ENCODE measurements around the gene ZNF420. TPM values are rescaled to one million over a fixed set of nuclear protein-coding genes. Genes with fewer than 3 reads are reported as not detected.

Gene ZNF420
- total RNA-seq, 1 experiment from 2014 or later = not detected

GRCh38 chr19:37087110-37087509 is 8.9 kb downstream of the ZNF420 start:
- no peaks in the 10 kb centered on the region for H3K27me3 ChIP-seq (ENCODE audit: insufficient read depth, low read length)
- H3K27ac ChIP-seq (ENCODE audit: low read depth, low read length) = no peak overlapping the region
- DNase-seq (ENCODE audit: low read depth, low spot score) (no peak), ATAC-seq (no peak)
- H3K4me3 ChIP-seq (replicated peaks in 1 of 2; ENCODE audit: low read depth in 1 of 2, low read length in 2 of 2) = no peak overlapping the region
- no peaks in the 10 kb centered on the region for H3K79me2 ChIP-seq (ENCODE audit: insufficient read depth, low read length)
- RAD21 ChIA-PET (ENCODE audit: low non-redundant PET in 1 of 2, low total read pairs in 2 of 2, uncharacterized antibody in 2 of 2, unreplicated experiment in 2 of 2) = no interaction called here
- BruUV-seq (replicated peaks) = no TSS peak
- H2AFZ ChIP-seq (ENCODE audit: low read depth, low read length, poor library complexity, severe bottlenecking) = no peak overlapping the region
- H3K4me1 ChIP-seq (ENCODE audit: control insufficient read depth in 1 of 2, insufficient read depth in 2 of 2, low read length in 2 of 2) = no peaks in the 10 kb centered on the region
- H3K9me2 ChIP-seq (ENCODE audit: insufficient read depth) = no peaks in the 10 kb centered on the region
- CTCF ChIA-PET = no interaction called here
- POLR2A ChIA-PET = no interaction called here
- intact Hi-C loops (cut with micrococcal nuclease) = no loop called here
- H3K4me2 ChIP-seq (ENCODE audit: low read length) = no peak overlapping the region
- H4K20me1 ChIP-seq (ENCODE audit: insufficient read depth) = no peaks in the 10 kb centered on the region
- TF ChIP-seq JUND (IDR thresholded peaks at IDR 0.05) (no peak), ZNF274 (IDR thresholded peaks at IDR 0.05; ENCODE audit: low read depth, low read length) (no peak), CEBPB (IDR thresholded peaks at IDR 0.05; ENCODE audit: low read depth) (no peak), POLR2AphosphoS5 (IDR thresholded peaks at IDR 0.05; ENCODE audit: low read depth, low read length) (no peak)
- no peak overlapping the region for H3K9ac ChIP-seq (ENCODE audit: low read length)
- no peaks in the 10 kb centered on the region for H3K36me3 ChIP-seq (ENCODE audit: control insufficient read depth in 1 of 2, insufficient read depth in 2 of 2, low read length in 2 of 2)
- peaks cover 3 to 25% of the 10 kb centered on the region in 2 experiments; a peak in 2 of 4 replicates for H3K9me3 ChIP-seq (ENCODE audit: control insufficient read depth in 1 of 2, insufficient read depth in 1 of 2, low read depth in 1 of 2, low read length in 2 of 2)

DNA sequence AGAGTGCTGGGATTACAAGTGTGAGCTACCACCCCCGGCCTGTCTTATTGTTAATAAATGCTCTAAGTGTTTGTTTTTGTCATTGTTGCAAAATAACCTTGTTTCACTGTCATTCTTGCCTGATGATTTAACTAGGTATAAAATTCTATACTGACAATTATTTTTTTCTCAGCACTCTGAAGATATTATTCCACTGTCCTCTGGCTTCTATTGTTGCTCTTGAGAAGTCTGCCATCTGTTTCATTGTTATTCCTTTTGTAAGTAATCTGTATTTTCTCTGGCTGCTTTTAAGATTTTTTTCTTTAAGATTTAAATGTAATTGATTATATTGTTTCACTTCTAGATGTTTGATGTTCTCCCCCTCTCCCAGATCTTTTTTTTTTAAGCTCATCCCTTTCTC is 17.6 kb downstream of the ZNF420 start:
- ATAC-seq = no peak

More for the DNA sequence above, 17.6 kb downstream of the ZNF420 start:
- H3K9me2 ChIP-seq (ENCODE audit: insufficient read depth) = no peaks in the 10 kb centered on the region
- H3K4me1 ChIP-seq (ENCODE audit: control insufficient read depth in 1 of 2, insufficient read depth in 2 of 2, low read length in 2 of 2) = no peaks in the 10 kb centered on the region
- H3K9ac ChIP-seq (ENCODE audit: low read length) = no peak overlapping the region
- DNase-seq (ENCODE audit: low read depth, low spot score) = no peak
- no peaks in the 10 kb centered on the region for H3K79me2 ChIP-seq (ENCODE audit: insufficient read depth, low read length)
- CTCF ChIA-PET = no interaction called here
- H3K9me3 ChIP-seq (ENCODE audit: control insufficient read depth in 1 of 2, insufficient read depth in 1 of 2, low read depth in 1 of 2, low read length in 2 of 2) = peaks cover 8 to 9% of the 10 kb centered on the region in 2 experiments; a peak in 2 of 4 replicates
- no peak overlapping the region for H3K27ac ChIP-seq (ENCODE audit: low read depth, low read length)
- H3K27me3 ChIP-seq (ENCODE audit: insufficient read depth, low read length) = no peaks in the 10 kb centered on the region
- no peaks in the 10 kb centered on the region for H4K20me1 ChIP-seq (ENCODE audit: insufficient read depth)
- BruUV-seq (replicated peaks) = no TSS peak
- H3K4me3 ChIP-seq (replicated peaks in 1 of 2; ENCODE audit: low read depth in 1 of 2, low read length in 2 of 2) = no peak overlapping the region
- POLR2A ChIA-PET = no interaction called here
- H3K4me2 ChIP-seq (ENCODE audit: low read length) = no peak overlapping the region
- intact Hi-C loops (cut with micrococcal nuclease) = no loop called here
- H3K36me3 ChIP-seq (ENCODE audit: control insufficient read depth in 1 of 2, insufficient read depth in 2 of 2, low read length in 2 of 2) = no peaks in the 10 kb centered on the region
- no peak overlapping the region for H2AFZ ChIP-seq (ENCODE audit: low read depth, low read length, poor library complexity, severe bottlenecking)
- RAD21 ChIA-PET (ENCODE audit: low non-redundant PET in 1 of 2, low total read pairs in 2 of 2, uncharacterized antibody in 2 of 2, unreplicated experiment in 2 of 2) = no interaction called here
- no peak for TF ChIP-seq POLR2AphosphoS5 (IDR thresholded peaks at IDR 0.05; ENCODE audit: low read depth, low read length)
- TF ChIP-seq RAD21 (IDR thresholded peaks at IDR 0.05; ENCODE audit: low read depth) = no peak
- no peak for TF ChIP-seq CEBPB (IDR thresholded peaks at IDR 0.05; ENCODE audit: low read depth)
